ENCODE measurements around the gene HOXB6. TPM values are rescaled to one million over a fixed set of nuclear protein-coding genes. Genes with fewer than 3 reads are reported as not detected.

The HOXB6 gene
- total RNA-seq, 1 donor from 2014 or later, result 2.0 TPM

DNA sequence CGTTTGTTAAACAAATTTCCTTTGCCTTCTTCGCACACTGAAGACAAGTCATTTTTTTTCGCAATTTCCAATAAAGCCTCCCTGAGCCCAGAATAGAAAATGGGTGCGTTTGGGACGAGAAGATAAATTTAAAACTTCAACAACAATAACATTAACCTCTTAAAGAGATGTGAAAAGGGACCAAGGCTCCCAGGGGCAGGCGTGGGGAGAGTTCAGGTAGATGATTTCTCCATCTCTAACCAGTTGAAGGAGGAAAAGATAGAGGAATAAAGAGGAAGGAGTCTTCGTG is 25.4 kb downstream of the HOXB6 start:
- DNase-seq (ENCODE audit: low spot score), result no peak

GRCh38 chr17:48578616-48579470 is 25.9 kb downstream of the HOXB6 start:
- DNase-seq (ENCODE audit: low spot score), result no peak

- peak; percentile 78 for DNase-seq (ENCODE audit: low spot score)
Measured at GRCh38 chr17:48577946-48578615, 26.7 kb downstream of the HOXB6 start, which contains the start of gene HOXB4. Gene HOXB4, minus strand, starts transcription at chr17:48578350. Its CDS starts 31 bp downstream, at chr17:48578319.

GRCh38 chr17:48577330-48577945 is 27.3 kb downstream of the HOXB6 start:
- DNase-seq (ENCODE audit: low spot score), result no peak

- no peak for DNase-seq (ENCODE audit: low spot score)
Measured at GRCh38 chr17:48576479-48577309, 28.1 kb downstream of the HOXB6 start.

GRCh38 chr17:48575673-48576478 is 28.9 kb downstream of the HOXB6 start:
- no peak for DNase-seq (ENCODE audit: low spot score)

DNA sequence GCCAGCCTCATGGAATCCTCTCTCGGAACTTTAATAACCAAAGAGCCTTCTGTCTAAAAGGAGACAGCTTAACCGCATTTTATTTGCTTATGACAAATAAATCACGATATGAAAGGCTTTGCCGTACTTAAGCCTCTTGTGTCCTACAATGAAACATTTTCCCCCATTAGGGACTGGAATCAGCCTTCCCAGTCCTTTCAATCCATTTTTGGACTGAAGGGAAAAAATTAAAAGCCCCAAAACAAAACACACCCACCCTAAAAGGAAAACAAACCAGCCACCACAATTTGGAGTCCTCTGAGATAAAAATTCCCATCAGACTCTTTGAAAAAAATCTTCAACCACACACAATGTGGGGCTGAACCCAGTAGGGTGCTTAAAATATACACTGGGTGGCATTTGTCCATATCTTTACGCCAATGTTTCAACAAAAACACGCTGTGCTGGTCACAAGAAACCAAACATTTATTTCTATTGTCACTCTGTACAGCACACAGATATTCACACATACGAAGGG is 29.7 kb downstream of the HOXB6 start:
- no peak for DNase-seq (ENCODE audit: low spot score)

- DNase-seq (ENCODE audit: low spot score), result no peak
Measured at GRCh38 chr17:48574505-48575065, 30.2 kb downstream of the HOXB6 start.

GRCh38 chr17:48571826-48572417 is 32.9 kb downstream of the HOXB6 start:
- no peak for DNase-seq (ENCODE audit: low spot score)

DNA sequence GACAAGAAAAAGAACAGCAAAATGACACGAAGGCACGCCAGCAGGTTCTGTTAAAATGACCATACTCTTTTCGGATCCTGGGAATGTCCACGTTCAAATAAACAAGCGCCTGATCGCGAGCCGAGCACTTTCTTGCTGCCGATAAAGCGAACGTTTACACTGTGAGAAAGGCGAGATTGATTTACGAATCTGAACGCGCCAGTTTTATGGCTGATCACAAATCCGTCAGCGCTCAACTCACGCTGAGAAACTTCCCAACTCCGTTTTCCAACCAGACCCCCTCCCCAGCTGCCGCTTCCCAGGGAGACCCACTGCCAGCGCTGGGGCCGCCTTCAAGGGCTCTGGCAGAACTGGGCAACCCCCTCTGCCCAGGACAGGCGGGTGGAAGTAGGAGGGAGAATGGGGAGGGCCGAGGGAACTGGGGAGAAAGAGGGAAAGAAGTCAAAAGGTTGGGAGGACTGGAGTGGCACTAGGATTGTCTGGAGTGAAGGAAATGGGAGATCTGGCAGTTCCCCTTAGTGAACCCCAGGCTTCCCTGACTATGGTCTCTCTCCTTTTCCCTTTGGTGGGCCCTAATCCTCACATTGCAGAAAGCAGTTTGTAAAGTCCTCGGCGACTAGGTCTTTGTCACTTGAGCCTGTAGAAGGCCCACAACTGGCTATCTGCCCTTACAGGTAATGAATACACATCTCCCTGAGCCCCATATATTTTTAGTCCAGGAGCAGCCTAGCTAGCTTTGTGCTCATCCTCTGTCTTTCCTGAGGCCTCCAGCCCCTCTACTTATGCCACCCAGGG is 33.6 kb downstream of the HOXB6 start:
- no peak for DNase-seq (ENCODE audit: low spot score)

GRCh38 chr17:48570325-48571023 is 34.3 kb downstream of the HOXB6 start:
- DNase-seq (ENCODE audit: low spot score), result no peak

- no peak for DNase-seq (ENCODE audit: low spot score)
Measured at GRCh38 chr17:48569674-48570324, 35.0 kb downstream of the HOXB6 start.

DNA sequence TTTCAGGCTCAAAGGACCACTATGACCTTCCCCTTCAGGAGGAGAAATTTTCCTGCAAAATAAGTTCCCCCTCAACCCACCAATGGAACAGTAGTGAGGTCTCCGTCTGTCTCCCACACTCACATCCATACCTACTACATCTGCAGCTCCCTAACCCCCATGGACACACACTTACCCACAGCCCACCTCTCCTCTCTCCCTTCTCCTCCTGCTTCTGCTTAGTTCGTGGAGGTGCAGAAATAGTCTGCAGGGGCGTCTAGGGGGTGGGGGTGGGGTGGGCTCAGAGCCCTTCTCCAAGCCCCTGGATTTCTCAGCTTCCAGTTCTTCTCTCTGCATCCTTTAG is 35.6 kb downstream of the HOXB6 start:
- no peak for DNase-seq (ENCODE audit: low spot score)

- DNase-seq (ENCODE audit: low spot score), result no peak
Measured at GRCh38 chr17:48568499-48569239, 36.1 kb downstream of the HOXB6 start.

DNA sequence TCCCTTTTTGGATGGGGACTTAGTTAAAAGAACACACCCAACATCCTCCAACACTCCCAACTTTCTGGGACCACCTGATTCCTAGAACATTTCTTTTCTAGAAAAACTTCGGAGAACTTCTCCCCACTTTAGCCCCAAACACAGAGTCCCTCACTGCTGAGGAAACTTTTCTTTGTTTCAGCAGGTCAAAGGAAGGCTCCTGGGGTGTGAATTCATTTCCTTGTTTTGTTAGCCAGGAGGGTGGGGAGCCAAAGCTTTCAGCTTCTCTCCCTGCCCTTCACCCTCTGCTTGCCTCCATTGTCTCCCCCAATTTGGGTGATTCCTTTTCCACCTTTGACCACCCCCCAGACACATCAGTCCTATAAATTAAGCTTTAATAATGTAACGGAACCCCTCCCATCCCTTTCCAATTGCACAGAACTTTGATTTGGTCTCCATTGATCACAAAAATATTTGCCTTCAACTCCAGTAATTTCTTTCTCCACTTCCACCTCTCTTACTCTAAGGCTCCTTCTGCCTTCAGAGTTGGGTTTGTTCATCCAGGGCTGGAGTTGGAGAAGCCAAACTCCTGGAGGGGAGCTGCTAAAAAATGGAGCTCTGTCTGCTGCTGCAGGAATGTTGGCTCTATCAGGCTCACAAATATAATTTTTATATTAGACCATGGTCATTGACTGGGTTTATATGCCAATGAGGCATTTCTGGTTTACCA is 37.0 kb downstream of the HOXB6 start:
- DNase-seq (ENCODE audit: low spot score), result no peak

- DNase-seq (ENCODE audit: low spot score), result no peak
Measured at GRCh38 chr17:48567209-48567608, 37.6 kb downstream of the HOXB6 start.

DNA sequence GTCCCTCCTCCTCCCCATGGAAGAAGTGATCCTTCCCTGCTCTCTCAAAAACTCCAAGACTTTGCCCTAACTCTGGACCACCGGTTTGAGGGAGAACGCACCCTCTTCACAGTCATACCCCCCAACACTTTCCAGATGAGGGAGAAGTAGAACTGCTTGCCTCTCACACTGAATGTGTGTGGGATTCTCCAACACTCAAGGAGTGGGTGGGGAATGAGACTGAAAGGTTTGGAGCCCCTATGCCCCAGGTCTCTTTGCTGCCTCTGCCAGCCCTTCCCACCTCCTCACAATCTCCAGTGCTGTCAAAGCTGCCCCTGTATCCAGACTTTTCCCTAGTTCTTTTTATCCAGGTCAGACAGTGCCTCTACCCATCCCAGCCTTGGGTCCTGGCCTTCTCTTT is 38.1 kb downstream of the HOXB6 start:
- no peak for DNase-seq (ENCODE audit: low spot score)

Measured in mucosa of gallbladder (tissue), 1 donor.